ENCODE measurements around the gene MYO16. TPM values are rescaled to one million over a fixed set of nuclear protein-coding genes. Genes with fewer than 3 reads are reported as not detected.

MYO16 gene
- total and polyA plus RNA-seq, 3 donors from 2014 or later: 3.1 to 4.0 (median 3.4) TPM

- H3K4me3 ChIP-seq: no peak overlapping the region
- no peak for DNase-seq
- H3K9me3 ChIP-seq: no peaks in the 10 kb centered on the region
- no peaks in the 10 kb centered on the region for H3K36me3 ChIP-seq (ENCODE audit: low read depth, missing control alignments)
- TF ChIP-seq CTCF (IDR thresholded peaks at IDR 0.05) (no peak), POLR2A (IDR thresholded peaks at IDR 0.05) (no peak)
- H3K4me1 ChIP-seq: no peaks in the 10 kb centered on the region
- no peaks in the 10 kb centered on the region for H3K27me3 ChIP-seq
- no peak overlapping the region for H3K27ac ChIP-seq
- intact Hi-C loops (cut with DNase I; ENCODE audit: low total_unique reads): no loop called here
These were observed 333.2 kb downstream of the MYO16 start for GRCh38 chr13:108962654-108963053.

- no peak for DNase-seq
- no peaks in the 10 kb centered on the region for H3K36me3 ChIP-seq (ENCODE audit: low read depth, missing control alignments)
- H3K4me3 ChIP-seq: no peak overlapping the region
- H3K27me3 ChIP-seq: no peaks in the 10 kb centered on the region
- intact Hi-C loops (cut with DNase I; ENCODE audit: low total_unique reads): no loop called here
- H3K9me3 ChIP-seq: no peaks in the 10 kb centered on the region
- TF ChIP-seq CTCF (IDR thresholded peaks at IDR 0.05) (no peak), POLR2A (IDR thresholded peaks at IDR 0.05) (no peak)
- no peak overlapping the region for H3K27ac ChIP-seq
- no peaks in the 10 kb centered on the region for H3K4me1 ChIP-seq
- 77 to 80% methylated on average over 3 of the region's 3 CpGs for WGBS, 2 donors
These were observed 333.9 kb downstream of the MYO16 start for GRCh38 chr13:108963276-108963810.

DNA sequence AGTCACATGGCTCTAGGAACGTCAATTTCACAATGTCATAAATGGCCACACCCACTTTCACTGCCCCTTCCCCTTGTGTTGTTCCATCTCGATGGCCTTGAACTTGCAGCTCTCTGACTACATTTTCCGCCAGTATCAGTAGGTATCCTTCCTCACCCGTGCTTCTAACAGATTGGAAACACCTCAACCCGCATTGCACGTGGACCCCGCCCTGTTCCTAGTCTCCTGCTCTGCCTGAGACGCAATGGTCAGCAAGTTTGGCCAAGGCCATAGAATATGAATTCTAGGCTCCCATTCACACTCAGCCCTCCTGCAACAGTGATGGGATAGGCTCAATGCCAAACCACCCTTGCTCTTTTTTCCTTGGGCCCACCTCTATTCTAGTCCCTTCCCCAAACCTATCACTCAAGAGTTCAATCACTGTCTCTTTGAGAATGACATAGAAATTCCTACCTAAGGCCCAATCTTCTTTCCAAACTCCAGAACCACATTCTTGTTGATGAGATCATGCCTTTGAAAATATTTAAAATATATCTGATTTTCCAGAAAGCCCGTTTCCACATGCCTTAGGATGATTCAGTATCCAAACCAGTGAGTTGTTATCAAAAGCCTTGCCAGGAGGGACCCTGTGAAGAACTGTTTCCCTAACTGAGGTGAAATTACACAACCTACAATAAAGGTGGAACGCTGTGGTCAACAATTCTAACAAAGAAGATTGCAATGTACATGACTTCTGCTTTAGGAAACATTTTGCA, 334.6 kb downstream of the MYO16 start:
- DNase-seq: no peak
- intact Hi-C loops (cut with DNase I; ENCODE audit: low total_unique reads): no loop called here

GRCh38 chr13:108964606-108965005, 335.2 kb downstream of the MYO16 start:
- H3K4me3 ChIP-seq: no peak overlapping the region
- intact Hi-C loops (cut with DNase I; ENCODE audit: low total_unique reads): no loop called here
- no peaks in the 10 kb centered on the region for H3K27me3 ChIP-seq
- TF ChIP-seq CTCF (IDR thresholded peaks at IDR 0.05) (no peak), POLR2A (IDR thresholded peaks at IDR 0.05) (no peak)
- H3K27ac ChIP-seq: no peak overlapping the region
- no peaks in the 10 kb centered on the region for H3K36me3 ChIP-seq (ENCODE audit: low read depth, missing control alignments)
- 90 to 92% methylated on average over 7 of the region's 7 CpGs for WGBS, 2 donors
- H3K4me1 ChIP-seq: no peaks in the 10 kb centered on the region
- DNase-seq: no peak
- H3K9me3 ChIP-seq: no peaks in the 10 kb centered on the region

More for the DNA sequence above, 334.6 kb downstream of the MYO16 start:
- Histone ChIP-seq H3K36me3 (ENCODE audit: low read depth, missing control alignments) (no peaks in the 10 kb centered on the region), H3K4me1 (no peaks in the 10 kb centered on the region), H3K9me3 (no peaks in the 10 kb centered on the region), H3K4me3 (no peak overlapping the region), H3K27ac (no peak overlapping the region), H3K27me3 (no peaks in the 10 kb centered on the region)
- WGBS, 2 donors: 72 to 82% methylated on average over 10 of the region's 10 CpGs
- no peak for TF ChIP-seq POLR2A (IDR thresholded peaks at IDR 0.05)
- no peak for TF ChIP-seq CTCF (IDR thresholded peaks at IDR 0.05)

- H3K27me3 ChIP-seq: no peaks in the 10 kb centered on the region
- H3K27ac ChIP-seq: no peak overlapping the region
- H3K4me1 ChIP-seq: no peaks in the 10 kb centered on the region
- no peak overlapping the region for H3K4me3 ChIP-seq
- H3K36me3 ChIP-seq (ENCODE audit: low read depth, missing control alignments): no peaks in the 10 kb centered on the region
- intact Hi-C loops (cut with DNase I; ENCODE audit: low total_unique reads): no loop called here
- 91 to 96% methylated on average over 6 of the region's 6 CpGs for WGBS, 2 donors
- no peaks in the 10 kb centered on the region for H3K9me3 ChIP-seq
- no peak for DNase-seq
- no peak for TF ChIP-seq POLR2A (IDR thresholded peaks at IDR 0.05)
- TF ChIP-seq CTCF (IDR thresholded peaks at IDR 0.05): no peak
These were observed 338.0 kb downstream of the MYO16 start for GRCh38 chr13:108967371-108967770.
